SIG-M5 treated with dmso at 0.1 percent for 504 hours (cell line): ENCODE results near the gene SP5.
"Not testable (repeated sequence)": the region's sequence is repeated elsewhere in the genome, so short reads cannot be mapped to it uniquely, and the experiment has no call there.

Source experiments
- DNase-seq: peaks from one replicate; lab custom pipeline; 2025; ENCODE audit not compliant: unreplicated experiment; lab: John Stamatoyannopoulos, UW

SP5 gene

GRCh38 chr2:170711196-170711773 lies 3.9 kb upstream of the SP5 start:
- DNase-seq: no peak

DNA sequence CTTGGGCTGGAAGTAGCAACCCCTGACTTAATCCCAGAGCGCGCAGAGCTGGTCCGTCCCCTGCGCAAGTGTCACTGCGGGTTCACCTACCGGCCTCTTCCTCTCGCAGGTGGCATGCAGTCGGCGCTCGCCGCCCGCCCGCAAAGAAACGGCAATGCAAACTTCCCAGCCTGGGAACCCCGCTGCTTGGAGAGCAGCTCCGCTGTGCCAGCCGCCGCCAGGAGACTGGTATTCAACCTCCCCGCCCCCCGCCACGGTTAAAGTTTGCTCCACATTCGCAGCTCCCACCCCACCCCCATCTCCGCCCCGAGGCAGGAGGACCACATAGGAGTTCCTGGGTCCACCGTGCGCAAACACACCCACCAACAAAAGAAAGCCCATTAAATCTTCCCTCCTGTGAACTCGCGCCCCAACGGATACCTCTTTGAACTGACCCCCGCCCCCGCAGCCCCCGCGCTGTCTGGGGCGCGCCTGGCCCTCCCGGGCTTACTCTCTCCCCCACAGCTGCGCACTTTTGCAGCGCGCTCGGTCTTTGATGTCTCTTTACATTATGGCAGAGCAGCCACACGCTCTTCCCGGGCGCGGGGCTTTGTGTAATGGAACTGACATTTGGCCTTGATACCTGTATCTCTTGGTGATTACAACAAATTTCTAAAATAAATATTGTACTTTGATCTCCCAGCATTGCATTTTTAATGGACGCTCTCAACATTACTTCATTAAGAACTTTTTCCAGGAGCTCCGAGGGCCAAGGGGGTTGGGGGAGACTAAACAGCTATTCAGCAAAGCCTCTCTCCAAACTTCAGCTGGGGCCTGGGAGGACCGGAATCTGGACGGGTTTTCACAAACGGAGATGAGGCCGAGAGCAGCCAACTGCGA lies 3.1 kb upstream of the SP5 start:
- DNase-seq: no peak

DNA sequence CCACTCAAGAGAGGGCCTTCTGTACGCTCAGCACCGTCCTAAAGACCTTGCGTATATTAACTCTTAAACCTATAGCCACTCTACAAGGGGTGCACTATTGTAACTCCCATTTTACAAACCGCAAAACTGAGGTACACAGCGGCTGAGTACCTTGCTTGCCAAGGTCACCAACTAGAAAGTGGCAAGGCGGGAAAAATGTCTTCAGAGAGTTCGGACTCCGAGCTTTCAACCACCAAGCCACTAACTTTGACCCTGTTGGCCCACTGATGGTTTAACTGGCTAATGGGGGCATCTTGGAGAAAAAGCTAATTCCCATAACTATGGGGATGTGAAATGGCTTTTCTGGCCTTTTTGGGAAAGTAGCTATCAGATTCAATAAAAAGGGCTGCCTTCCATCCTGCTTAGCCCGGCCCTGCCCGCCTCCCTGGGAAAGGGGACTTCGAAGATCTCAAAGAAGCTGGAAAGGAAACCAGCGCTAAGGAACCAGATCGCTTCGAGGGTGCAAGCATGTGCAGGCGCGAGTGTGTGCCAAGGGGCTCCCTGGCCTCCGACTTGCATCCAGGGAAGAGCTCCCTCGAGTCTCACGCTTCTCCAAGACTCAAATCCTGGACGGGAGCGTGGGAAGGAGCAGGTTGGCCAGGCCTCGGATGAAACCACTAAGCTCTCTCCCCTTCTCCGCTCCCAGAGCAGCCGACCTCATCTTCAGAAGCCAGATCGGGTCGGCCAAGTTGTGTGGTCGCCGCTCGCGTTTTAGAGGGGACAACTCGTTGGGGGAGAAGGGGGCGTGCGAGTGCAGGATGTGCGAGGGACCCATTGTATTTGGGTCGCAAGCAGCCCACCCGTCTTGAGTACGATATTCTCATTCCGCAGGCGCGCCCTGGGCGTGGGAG lies 2.2 kb upstream of the SP5 start:
- no peak for DNase-seq

- DNase-seq: no peak
Measured at GRCh38 chr2:170713543-170714380, 1.4 kb upstream of the SP5 start.

DNA sequence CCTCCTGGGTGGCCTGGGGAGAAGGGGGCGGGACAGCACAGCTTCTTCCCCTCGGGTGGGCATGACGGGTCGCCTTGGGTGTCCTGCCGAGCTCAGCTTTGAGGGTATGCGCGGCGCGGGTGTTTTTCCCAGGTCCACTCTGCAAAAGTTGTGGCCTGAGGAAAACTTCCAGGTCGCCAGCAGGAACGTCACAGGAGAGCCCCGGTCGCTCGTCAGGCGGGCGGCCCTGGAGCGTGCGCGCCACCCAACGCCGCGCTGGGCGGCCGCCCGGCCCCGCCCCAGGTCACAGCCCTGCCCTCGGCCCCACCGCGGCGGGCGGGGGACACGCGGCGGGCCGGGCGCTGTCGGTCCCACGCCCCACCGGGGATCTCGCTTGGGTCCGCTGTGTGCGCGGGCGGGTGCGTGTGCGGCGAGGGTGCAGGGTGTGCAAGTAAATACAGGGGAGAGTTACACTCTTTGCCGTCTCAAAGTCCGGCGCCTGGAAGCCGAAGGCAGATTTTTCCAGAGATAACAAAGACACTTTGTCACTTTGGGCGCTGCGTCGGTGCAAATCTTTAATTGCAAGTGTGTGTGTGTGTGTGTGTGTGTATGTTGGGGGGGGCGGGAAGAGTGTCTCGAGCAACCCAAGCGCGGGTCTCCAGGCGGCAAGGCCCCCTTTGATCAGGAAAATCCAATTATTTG lies 616 bp upstream of the SP5 start:
- DNase-seq: no peak

DNA sequence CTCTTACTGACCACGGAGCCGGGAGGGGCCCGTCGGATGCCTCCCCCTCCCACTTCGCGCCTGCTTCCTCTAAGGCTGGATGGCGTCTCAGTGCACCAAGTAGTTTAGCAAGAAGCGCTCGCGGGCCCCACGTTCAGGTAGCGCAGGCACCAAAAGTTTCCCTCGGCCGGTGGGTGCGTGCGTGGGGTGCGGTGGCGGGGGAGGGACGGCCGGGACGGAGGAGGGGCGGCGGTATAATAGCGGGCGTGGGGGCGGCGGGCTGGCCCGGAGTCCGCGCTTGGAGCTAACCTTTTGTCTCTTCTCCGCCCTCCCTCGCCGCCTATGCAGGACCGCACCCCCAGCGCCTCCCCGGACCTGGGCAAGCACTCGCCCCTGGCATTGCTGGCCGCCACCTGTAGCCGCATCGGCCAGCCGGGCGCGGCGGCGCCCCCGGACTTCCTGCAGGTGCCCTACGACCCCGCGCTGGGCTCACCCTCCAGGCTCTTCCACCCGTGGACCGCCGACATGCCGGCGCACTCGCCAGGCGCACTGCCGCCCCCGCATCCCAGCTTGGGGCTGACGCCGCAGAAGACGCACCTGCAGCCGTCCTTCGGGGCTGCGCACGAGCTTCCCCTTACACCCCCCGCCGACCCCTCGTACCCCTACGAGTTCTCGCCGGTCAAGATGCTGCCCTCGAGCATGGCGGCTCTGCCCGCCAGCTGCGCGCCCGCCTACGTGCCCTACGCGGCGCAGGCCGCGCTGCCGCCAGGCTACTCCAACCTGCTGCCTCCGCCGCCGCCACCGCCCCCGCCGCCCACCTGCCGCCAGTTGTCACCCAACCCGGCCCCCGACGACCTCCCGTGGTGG lies 1.0 kb downstream of the SP5 start:
- DNase-seq: no peak

DNA sequence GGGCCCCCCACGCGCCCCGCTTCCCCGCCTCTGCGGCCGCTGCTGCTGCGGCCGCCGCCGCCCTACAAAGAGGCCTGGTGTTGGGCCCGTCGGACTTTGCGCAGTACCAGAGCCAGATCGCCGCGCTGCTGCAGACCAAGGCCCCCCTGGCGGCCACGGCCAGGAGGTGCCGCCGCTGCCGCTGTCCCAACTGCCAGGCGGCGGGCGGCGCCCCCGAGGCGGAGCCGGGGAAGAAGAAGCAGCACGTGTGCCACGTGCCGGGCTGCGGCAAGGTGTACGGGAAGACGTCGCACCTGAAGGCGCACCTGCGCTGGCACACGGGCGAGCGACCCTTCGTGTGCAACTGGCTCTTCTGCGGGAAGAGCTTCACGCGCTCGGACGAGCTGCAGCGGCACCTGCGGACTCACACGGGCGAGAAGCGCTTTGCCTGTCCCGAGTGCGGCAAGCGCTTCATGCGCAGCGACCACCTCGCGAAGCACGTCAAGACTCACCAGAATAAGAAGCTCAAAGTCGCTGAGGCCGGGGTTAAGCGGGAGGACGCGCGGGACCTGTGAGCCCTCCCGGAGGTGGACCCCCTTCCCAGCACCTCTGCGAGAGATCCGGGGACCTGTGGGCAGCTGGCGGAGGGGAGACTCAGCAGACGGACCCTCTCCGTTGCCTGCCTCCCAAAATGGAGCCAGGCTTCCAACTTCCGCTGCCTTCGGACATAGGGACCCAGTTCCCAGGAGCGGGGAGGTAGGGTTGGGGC lies 1.9 kb downstream of the SP5 start:
- no peak for DNase-seq

DNA sequence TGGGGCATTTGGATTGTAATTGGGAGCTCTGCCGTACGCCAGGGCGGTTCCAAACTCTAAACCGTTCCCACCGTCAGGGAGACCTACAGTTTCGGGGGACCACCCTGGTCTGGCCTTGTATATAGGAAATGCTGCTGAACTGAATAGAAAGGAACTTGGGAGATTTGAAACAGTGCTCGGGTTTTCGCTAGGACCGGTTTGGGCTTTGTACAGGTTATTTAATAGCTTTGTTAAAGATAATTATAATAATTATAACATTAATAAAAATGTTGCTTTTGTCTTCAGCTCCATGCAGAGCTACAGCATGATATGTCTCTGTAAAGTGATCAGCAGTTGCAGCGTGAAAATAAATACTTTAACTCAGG lies 2.4 kb downstream of the SP5 start:
- no peak for DNase-seq

- DNase-seq: no peak
Measured at GRCh38 chr2:170717991-170718589, 3.0 kb downstream of the SP5 start.

DNA sequence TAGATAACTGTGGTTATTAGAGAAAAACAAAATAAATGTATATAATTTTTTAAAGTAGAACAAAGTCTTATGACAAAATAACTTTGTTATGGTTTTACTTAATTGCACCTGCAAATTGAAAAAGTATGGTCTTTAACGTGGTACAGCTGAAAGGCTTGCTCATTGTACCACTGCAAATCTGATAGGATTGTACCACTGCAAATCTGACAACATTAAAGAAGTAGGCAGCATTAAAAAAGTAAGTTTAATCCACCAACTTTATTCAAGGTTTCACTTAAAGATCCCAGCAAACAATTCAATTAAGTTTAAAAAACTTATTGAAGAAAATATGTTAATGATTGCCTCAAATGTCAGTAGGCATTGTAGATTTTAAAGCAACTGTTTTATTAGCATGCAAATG lies 4.7 kb downstream of the SP5 start:
- DNase-seq: no peak

DNA sequence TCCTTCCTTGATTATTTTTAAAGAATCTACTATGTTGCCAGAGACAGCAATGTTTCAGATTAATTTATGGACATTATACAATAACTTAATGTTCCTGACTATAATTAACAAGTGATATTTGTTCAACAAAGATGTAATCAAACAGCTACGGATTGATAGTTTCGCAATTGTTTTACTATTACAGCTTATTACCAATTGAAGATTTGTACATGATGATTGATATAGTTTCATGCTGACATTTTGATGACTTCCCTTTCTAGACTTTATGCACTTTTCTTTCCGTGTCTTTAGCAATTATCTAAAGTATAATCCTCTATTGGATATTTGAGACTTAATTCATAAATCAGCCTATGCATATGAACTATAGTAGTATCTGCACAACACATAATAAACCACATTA lies 6.5 kb downstream of the SP5 start:
- DNase-seq: no peak

DNA sequence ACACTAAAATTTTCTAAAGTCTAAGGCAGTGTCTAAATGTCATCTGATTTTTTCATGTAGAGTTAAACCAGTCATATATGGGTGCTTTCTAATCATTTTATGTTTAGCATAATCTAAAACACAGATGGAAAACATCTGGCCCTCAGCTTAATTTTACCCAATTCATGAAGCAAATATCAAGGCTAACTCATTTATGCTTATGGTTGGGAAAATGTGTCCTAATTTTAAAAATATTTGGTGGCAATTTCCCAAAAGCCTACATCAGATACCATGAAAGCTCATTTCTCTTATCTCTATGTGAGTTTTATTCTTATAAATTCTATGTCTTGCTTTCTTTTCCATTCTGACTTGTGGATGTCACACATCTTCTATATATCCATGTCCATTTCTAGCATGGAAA lies 7.2 kb downstream of the SP5 start:
- DNase-seq: no peak

GRCh38 chr2:170723446-170723958 lies 8.4 kb downstream of the SP5 start:
- no peak for DNase-seq

- no peak for DNase-seq
Measured at GRCh38 chr2:170733798-170734600, 18.9 kb downstream of the SP5 start.

DNA sequence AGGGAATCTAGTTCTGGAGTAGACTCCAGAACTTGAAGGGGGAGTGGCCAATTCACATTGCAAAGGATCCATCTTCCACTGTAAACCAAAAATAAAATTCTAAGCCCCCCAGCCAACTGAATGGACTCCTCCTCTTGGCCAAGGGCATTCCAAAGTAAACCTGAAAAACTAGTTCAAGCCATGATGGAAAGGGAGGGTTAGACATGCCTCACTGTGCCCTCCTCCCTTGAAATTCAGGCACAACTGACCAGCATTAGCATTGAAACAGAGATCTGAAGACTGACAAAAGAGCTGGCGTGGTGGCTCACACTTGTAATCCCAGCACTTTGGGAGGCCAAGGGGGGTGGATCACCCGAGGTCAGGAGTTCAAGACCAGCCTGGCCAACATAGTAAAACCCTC lies 19.5 kb downstream of the SP5 start:
- DNase-seq: not testable (repeated sequence)

GRCh38 chr2:170736628-170737027 lies 21.5 kb downstream of the SP5 start:
- peak; percentile 31 for DNase-seq

DNA sequence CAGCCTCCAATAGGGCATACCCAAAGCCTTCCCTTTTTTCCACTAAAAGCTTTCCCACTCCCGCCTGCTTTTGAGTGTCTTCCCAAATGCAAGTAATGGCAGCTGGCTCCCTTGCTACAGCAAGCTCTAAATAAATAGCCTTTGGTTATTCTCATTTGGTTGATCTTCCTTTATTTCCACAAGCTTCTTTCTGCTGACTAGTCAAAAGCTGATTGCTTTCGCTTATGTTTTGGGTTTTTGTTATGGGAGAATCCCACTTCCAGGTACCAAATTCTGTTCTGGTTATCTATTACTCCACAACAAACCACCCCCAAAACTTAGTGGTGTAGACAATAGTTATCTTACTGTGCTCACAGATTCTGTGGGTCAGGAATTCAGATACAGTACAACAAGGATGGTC lies 22.3 kb downstream of the SP5 start:
- DNase-seq: no peak
